GM12878 (cell line): Measurements from ENCODE around the gene SERPINE2.

Source experiments
- ATF2 ChIP-seq: IDR thresholded peaks from 2 replicates; pipeline ENCODE4 v1.6.1; 2012; ENCODE audit warnings: low read length, inconsistent platforms
- CBX5 ChIP-seq: sonication (generic); IDR thresholded peaks from 2 replicates; pipeline ENCODE4 v1.6.1; 2016; ENCODE audit warnings: low read depth, moderate library complexity, mild to moderate bottlenecking, inconsistent platforms
- CTCF ChIP-seq, 3 experiments: IDR thresholded peaks in 2 of 3; conservative IDR thresholded peaks in 1 of 3; 2 replicates each; pipeline ENCODE4 v1.5.1; 2011; ENCODE audit warnings: low read depth in 3 of 3, low read length in 3 of 3, mild to moderate bottlenecking in 3 of 3, control low read depth in 2 of 3, moderate library complexity in 2 of 3, inconsistent platforms in 1 of 3, mixed read lengths in 1 of 3; ENCODE audit not compliant: control insufficient read depth in 2 of 3, insufficient read depth in 1 of 3; ENCODE audit errors: extremely low read depth in 1 of 3
- MYC ChIP-seq: IDR thresholded peaks from 2 replicates; pipeline ENCODE4 v1.6.1; 2011; ENCODE audit warnings: mild to moderate bottlenecking, low read length, moderate library complexity, inconsistent platforms; ENCODE audit not compliant: insufficient read depth, insufficient replicate concordance, insufficient read length, severe bottlenecking
- POLR2AphosphoS5 ChIP-seq: IDR thresholded peaks from 2 replicates; pipeline ENCODE4 v1.6.1; 2011; ENCODE audit warnings: mild to moderate bottlenecking, low read length, inconsistent platforms
- SIN3A ChIP-seq: IDR thresholded peaks from 2 replicates; pipeline ENCODE4 v1.6.1; 2012; ENCODE audit warnings: low read depth, low read length, improper control_type of control experiment
- SIX5 ChIP-seq: IDR thresholded peaks from 2 replicates; pipeline ENCODE4 v1.6.1; 2011; ENCODE audit warnings: mild to moderate bottlenecking, low read depth, low read length, moderate library complexity; ENCODE audit not compliant: severe bottlenecking
- SMC3 ChIP-seq: IDR thresholded peaks from 2 replicates; pipeline ENCODE4 v1.6.1; 2011; ENCODE audit warnings: low read length, improper control_type of control experiment, borderline replicate concordance
- SPI1 ChIP-seq: IDR thresholded peaks from 2 replicates; pipeline ENCODE4 v1.6.1; 2011; ENCODE audit warnings: low read depth, mild to moderate bottlenecking, low read length, moderate library complexity, borderline replicate concordance; ENCODE audit not compliant: insufficient read depth
- ZNF217 ChIP-seq: fragments of 450-650 bp; IDR thresholded peaks from 2 replicates; pipeline ENCODE4 v1.6.1; 2017; ENCODE audit warnings: antibody characterized with exemption, mild to moderate bottlenecking
- ZSCAN29 ChIP-seq: fragments of 450-650 bp; IDR thresholded peaks from 2 replicates; pipeline ENCODE4 v1.6.1; 2017; ENCODE audit warnings: mild to moderate bottlenecking, moderate library complexity
- TF ChIP-seq, protein P1 (sequence below): IDR thresholded peaks from 2 replicates; pipeline ENCODE4 v1.6.1; 2012; ENCODE audit warnings: mild to moderate bottlenecking, low read depth, low read length
- TF ChIP-seq, protein P2 (sequence below): IDR thresholded peaks from 2 replicates; pipeline ENCODE4 v1.6.1; 2012; ENCODE audit warnings: low read depth, low read length, improper control_type of control experiment

DNA sequence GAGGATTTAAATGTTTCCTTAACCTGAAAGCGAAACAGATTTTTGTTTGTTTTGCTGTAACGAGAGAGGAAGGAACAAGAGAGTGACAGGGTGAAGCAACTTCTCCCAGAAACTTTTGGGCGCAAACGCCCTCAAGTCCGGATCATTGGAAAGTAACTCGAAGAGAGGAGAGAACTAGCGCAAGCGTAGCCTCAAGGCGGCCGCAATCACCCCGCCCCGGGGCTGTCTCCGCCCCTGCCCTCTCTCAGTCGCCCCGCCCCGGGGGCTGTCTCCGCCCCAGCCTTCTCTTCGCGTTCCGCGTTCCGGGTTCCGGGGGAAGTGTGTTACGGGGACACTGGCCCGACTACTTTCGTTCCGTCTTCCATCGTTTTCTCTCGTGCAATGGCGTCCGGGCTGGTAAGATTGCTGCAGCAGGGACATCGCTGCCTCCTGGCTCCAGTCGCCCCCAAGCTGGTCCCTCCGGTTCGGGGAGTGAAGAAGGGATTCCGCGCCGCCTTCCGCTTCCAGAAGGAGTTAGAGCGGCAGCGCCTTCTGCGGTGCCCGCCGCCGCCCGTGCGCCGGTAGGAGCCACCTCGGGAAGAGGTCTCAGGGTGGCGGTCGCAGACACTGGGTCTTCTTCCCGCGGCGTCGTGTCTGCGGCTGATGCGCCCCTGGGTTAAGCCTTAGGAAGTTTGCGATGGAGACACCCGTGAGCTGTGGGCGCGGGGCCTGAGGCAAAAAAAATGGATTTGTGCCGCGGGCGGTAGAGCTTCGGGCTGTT is 81.8 kb downstream of the SERPINE2 start, which contains the start of gene MRPL44:
- TF ChIP-seq ZSCAN29 (peak; percentile 77), CTCF (IDR thresholded peaks at IDR 0.05 in 2 of 3, conservative IDR thresholded peaks at IDR 0.05 in 1 of 3; ENCODE audit: control insufficient read depth in 2 of 3, extremely low read depth in 1 of 3, insufficient read depth in 1 of 3, low read depth in 3 of 3, low read length in 3 of 3) (no peak), SPI1 (no peak), SIX5 (peak; percentile 84), SIN3A (peak; percentile 83), MYC (peak; percentile 53), ZNF217 (peak; percentile 50; the same call in 1 of the 2 replicates), CBX5 (peak; percentile 97; the same call in 1 of the 2 replicates), POLR2AphosphoS5 (peak; percentile 93), SMC3 (no peak), ATF2 (peak; percentile 28; the same call in 1 of the 2 replicates)
- TF ChIP-seq, protein P1, sequence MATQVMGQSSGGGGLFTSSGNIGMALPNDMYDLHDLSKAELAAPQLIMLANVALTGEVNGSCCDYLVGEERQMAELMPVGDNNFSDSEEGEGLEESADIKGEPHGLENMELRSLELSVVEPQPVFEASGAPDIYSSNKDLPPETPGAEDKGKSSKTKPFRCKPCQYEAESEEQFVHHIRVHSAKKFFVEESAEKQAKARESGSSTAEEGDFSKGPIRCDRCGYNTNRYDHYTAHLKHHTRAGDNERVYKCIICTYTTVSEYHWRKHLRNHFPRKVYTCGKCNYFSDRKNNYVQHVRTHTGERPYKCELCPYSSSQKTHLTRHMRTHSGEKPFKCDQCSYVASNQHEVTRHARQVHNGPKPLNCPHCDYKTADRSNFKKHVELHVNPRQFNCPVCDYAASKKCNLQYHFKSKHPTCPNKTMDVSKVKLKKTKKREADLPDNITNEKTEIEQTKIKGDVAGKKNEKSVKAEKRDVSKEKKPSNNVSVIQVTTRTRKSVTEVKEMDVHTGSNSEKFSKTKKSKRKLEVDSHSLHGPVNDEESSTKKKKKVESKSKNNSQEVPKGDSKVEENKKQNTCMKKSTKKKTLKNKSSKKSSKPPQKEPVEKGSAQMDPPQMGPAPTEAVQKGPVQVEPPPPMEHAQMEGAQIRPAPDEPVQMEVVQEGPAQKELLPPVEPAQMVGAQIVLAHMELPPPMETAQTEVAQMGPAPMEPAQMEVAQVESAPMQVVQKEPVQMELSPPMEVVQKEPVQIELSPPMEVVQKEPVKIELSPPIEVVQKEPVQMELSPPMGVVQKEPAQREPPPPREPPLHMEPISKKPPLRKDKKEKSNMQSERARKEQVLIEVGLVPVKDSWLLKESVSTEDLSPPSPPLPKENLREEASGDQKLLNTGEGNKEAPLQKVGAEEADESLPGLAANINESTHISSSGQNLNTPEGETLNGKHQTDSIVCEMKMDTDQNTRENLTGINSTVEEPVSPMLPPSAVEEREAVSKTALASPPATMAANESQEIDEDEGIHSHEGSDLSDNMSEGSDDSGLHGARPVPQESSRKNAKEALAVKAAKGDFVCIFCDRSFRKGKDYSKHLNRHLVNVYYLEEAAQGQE, result no peak
- TF ChIP-seq, protein P2, sequence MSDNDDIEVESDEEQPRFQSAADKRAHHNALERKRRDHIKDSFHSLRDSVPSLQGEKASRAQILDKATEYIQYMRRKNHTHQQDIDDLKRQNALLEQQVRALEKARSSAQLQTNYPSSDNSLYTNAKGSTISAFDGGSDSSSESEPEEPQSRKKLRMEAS, result peak; percentile 79
